Sigmoid colon (tissue), 4 donors: ENCODE results near the gene DOCK3.

ENCODE experiments used
- CTCF ChIP-seq, 4 experiments: fragments of 450-650 bp in 3 of 4; fragments of 200-600 bp in 1 of 4; IDR thresholded peaks; one replicate each; pipeline ENCODE4 v1.5.1; 2016 to 2019; ENCODE audit warnings: antibody characterized with exemption in 4 of 4, mild to moderate bottlenecking in 3 of 4, moderate library complexity in 2 of 4
- EP300 ChIP-seq, 4 donors: sonication (generic); formaldehyde crosslinking; IDR thresholded peaks; one replicate each; pipeline ENCODE4 v1.6.1; 2017; ENCODE audit warnings: antibody characterized with exemption in 4 of 4
- POLR2A ChIP-seq, 2 donors: fragments of 450-650 bp; IDR thresholded peaks; one replicate each; pipeline ENCODE4 v1.6.1; 2016; ENCODE audit warnings: antibody characterized with exemption in 2 of 2, mild to moderate bottlenecking in 2 of 2, moderate library complexity in 2 of 2

- no peak for TF ChIP-seq CTCF (IDR thresholded peaks at IDR 0.05)
- TF ChIP-seq EP300 (IDR thresholded peaks at IDR 0.05) = no peak
- no peak for TF ChIP-seq POLR2A (IDR thresholded peaks at IDR 0.05)
These were observed 24.7 kb upstream of the DOCK3 start for GRCh38 chr3:50650018-50650417.
